IMR-90 (cell line): Measurements from ENCODE around the gene KRT6A. TPM values are rescaled to one million over a fixed set of nuclear protein-coding genes. Genes with fewer than 3 reads are reported as not detected.

Source experiments
- ATAC-seq: fragments of 200-7000 bp; cut with Tn5 transposase; 2 replicates; pipeline ENCODE4 v1.9.1; 2020; ENCODE audit warnings: low read depth, mild to moderate bottlenecking, moderate library complexity
- BruUV-seq: library from RNA; stranded (reverse); fragments of 400-500 nt; replicated peaks from 2 replicates; lab custom pipeline; 2021; lab: Mats Ljungman, UMichigan
- CTCF ChIA-PET: fragments of 300-600 bp; formaldehyde crosslinking; extraction: SDS; loops from one replicate; lab custom pipeline; 2021; ENCODE audit warnings: antibody characterized with exemption; lab: Yijun Ruan, JAX
- POLR2A ChIA-PET: fragments of 300-600 bp; sonication (Branson Sonifier 250); formaldehyde crosslinking; loops from one replicate; lab custom pipeline; 2022; ENCODE audit warnings: antibody characterized with exemption; ENCODE audit not compliant: unreplicated experiment; lab: Charles Lee
- DNase-seq: peaks from one replicate; pipeline ENCODE4 v3.0.0; 2013
- H2AFZ ChIP-seq: replicated peaks from 2 replicates; pipeline ENCODE3; 2013; ENCODE audit warnings: low read length, mild to moderate bottlenecking; ENCODE audit not compliant: poor library complexity
- H2AK5ac ChIP-seq: 2 replicates; pipeline ENCODE4 v1.6.1; 2013; ENCODE audit warnings: low read depth, low read length, inconsistent platforms
- H2AK9ac ChIP-seq: replicated peaks from 2 replicates; pipeline ENCODE3; 2013; ENCODE audit warnings: mild to moderate bottlenecking, low read depth, low read length, moderate library complexity; ENCODE audit not compliant: poor library complexity
- H2BK120ac ChIP-seq: 2 replicates; pipeline ENCODE4 v1.6.1; 2013; ENCODE audit warnings: low read depth, low read length, inconsistent platforms
- H2BK15ac ChIP-seq: 3 replicates; pipeline ENCODE4 v1.6.1; 2013; ENCODE audit warnings: low read depth, low read length, inconsistent platforms
- H2BK20ac ChIP-seq: 2 replicates; pipeline ENCODE4 v1.6.1; 2013; ENCODE audit warnings: low read depth, mild to moderate bottlenecking, inconsistent platforms, low read length, moderate library complexity
- H2BK5ac ChIP-seq: 2 replicates; pipeline ENCODE4 v1.6.1; 2013; ENCODE audit warnings: mild to moderate bottlenecking, low read depth, low read length, inconsistent platforms; ENCODE audit not compliant: poor library complexity, severe bottlenecking
- H3K14ac ChIP-seq: replicated peaks from 2 replicates; pipeline ENCODE4 v1.6.1; 2013; ENCODE audit warnings: low read depth, low read length, inconsistent platforms
- H3K18ac ChIP-seq: 2 replicates; pipeline ENCODE4 v1.6.1; 2013; ENCODE audit warnings: low read depth, low read length, control low read depth
- H3K23ac ChIP-seq: 2 replicates; pipeline ENCODE4 v1.6.1; 2013; ENCODE audit warnings: low read depth, low read length, inconsistent platforms
- H3K27ac ChIP-seq: 2 replicates; pipeline ENCODE4 v1.5.1; 2013; ENCODE audit warnings: mild to moderate bottlenecking, control low read depth, low read length; ENCODE audit not compliant: insufficient read depth
- H3K27me3 ChIP-seq: 2 replicates; pipeline ENCODE4 v1.6.1; 2013; ENCODE audit warnings: low read length; ENCODE audit not compliant: control insufficient read depth, insufficient read depth
- H3K36me3 ChIP-seq: 2 replicates; pipeline ENCODE4 v1.6.1; 2013; ENCODE audit warnings: low read length, mixed read lengths; ENCODE audit not compliant: control insufficient read depth, insufficient read depth
- H3K4ac ChIP-seq: 2 replicates; pipeline ENCODE4 v1.6.1; 2013; ENCODE audit warnings: low read depth, low read length, inconsistent platforms
- H3K4me1 ChIP-seq: 2 replicates; pipeline ENCODE4 v1.6.1; 2013; ENCODE audit warnings: low read length, mixed read lengths; ENCODE audit not compliant: control insufficient read depth, insufficient read depth
- H3K4me2 ChIP-seq: 2 replicates; pipeline ENCODE4 v1.6.1; 2013; ENCODE audit warnings: low read depth, mild to moderate bottlenecking, control low read depth, low read length, moderate library complexity
- H3K4me3 ChIP-seq: 2 replicates; pipeline ENCODE4 v1.5.1; 2013; ENCODE audit warnings: low read depth, mild to moderate bottlenecking, control low read depth, low read length, moderate library complexity; ENCODE audit not compliant: insufficient read depth
- H3K56ac ChIP-seq: 2 replicates; pipeline ENCODE4 v1.6.1; 2013; ENCODE audit warnings: low read length, inconsistent platforms; ENCODE audit not compliant: insufficient read depth; ENCODE audit errors: extremely low read depth
- H3K79me1 ChIP-seq, 2 experiments: 2 replicates each; pipeline ENCODE4 v1.6.1; 2013; ENCODE audit warnings: low read length in 2 of 2, inconsistent platforms in 1 of 2, low read depth in 1 of 2
- H3K9ac ChIP-seq: 2 replicates; pipeline ENCODE4 v1.6.1; 2013; ENCODE audit warnings: low read depth, low read length, control low read depth
- H3K9me1 ChIP-seq: 2 replicates; pipeline ENCODE4 v1.6.1; 2013; ENCODE audit warnings: low read length, inconsistent platforms; ENCODE audit not compliant: insufficient read depth
- H3K9me3 ChIP-seq: 2 replicates; pipeline ENCODE4 v1.6.1; 2013; ENCODE audit warnings: low read length; ENCODE audit not compliant: control insufficient read depth, insufficient read depth
- H4K20me1 ChIP-seq: 2 replicates; pipeline ENCODE4 v1.6.1; 2013; ENCODE audit warnings: low read length, inconsistent platforms; ENCODE audit not compliant: insufficient read depth
- H4K5ac ChIP-seq: 2 replicates; pipeline ENCODE4 v1.6.1; 2013; ENCODE audit warnings: mild to moderate bottlenecking, low read depth, low read length, control low read depth
- H4K8ac ChIP-seq, 2 experiments: 2 replicates each; pipeline ENCODE4 v1.6.1; 2013; ENCODE audit warnings: low read depth in 2 of 2, low read length in 2 of 2, control low read depth in 1 of 2, inconsistent platforms in 1 of 2
- H4K91ac ChIP-seq: 2 replicates; pipeline ENCODE4 v1.6.1; 2013; ENCODE audit warnings: low read depth, low read length, inconsistent platforms; ENCODE audit not compliant: insufficient read depth
- CEBPB ChIP-seq: IDR thresholded peaks from 2 replicates; pipeline ENCODE4 v1.6.1; 2012; ENCODE audit warnings: low read depth, low read length, improper control_type of control experiment
- CHD1 ChIP-seq: IDR thresholded peaks from 2 replicates; pipeline ENCODE4 v1.6.1; 2012; ENCODE audit warnings: low read depth, low read length, improper control_type of control experiment
- FOS ChIP-seq: fragments of 150-350 bp; IDR thresholded peaks from 2 replicates; pipeline ENCODE4 v1.6.1; 2016; ENCODE audit warnings: low read depth, low read length
- MXI1 ChIP-seq: IDR thresholded peaks from 2 replicates; pipeline ENCODE4 v1.6.1; 2012; ENCODE audit warnings: low read depth, mild to moderate bottlenecking, low read length, moderate library complexity, borderline replicate concordance
- NFE2L2 ChIP-seq: fragments of 150-350 bp; IDR thresholded peaks from 2 replicates; pipeline ENCODE4 v1.6.1; 2016; ENCODE audit warnings: low read depth, mild to moderate bottlenecking, low read length
- RAD21 ChIP-seq: IDR thresholded peaks from 2 replicates; pipeline ENCODE4 v1.6.1; 2012; ENCODE audit warnings: low read length, improper control_type of control experiment
- RCOR1 ChIP-seq: IDR thresholded peaks from 2 replicates; pipeline ENCODE4 v1.6.1; 2012; ENCODE audit warnings: mild to moderate bottlenecking, low read length, improper control_type of control experiment; ENCODE audit not compliant: insufficient replicate concordance
- USF2 ChIP-seq: fragments of 150-350 bp; IDR thresholded peaks from 2 replicates; pipeline ENCODE4 v1.6.1; 2017; ENCODE audit warnings: mild to moderate bottlenecking, antibody characterized with exemption, low read length, low read depth
- WGBS, 2 experiments: methylation state at CpG; one replicate each; pipeline versions ENCODE4 v1.1.5 to v1.1.7; 2013; ENCODE audit warnings: missing lambda C conversion rate in 2 of 2; ENCODE audit not compliant: insufficient read length in 1 of 2; ENCODE audit errors: extremely low coverage in 2 of 2; 5-methylcytosine and 5-hydroxymethylcytosine counted together
- dilution Hi-C: fragments of 300-500 bp; cut with HindIII; formaldehyde crosslinking; loops from one replicate; pipeline ENCODE4 v1.14.3; 2018; ENCODE audit warnings: low sequenced_read_pairs; ENCODE audit not compliant: unreplicated experiment
- in situ Hi-C: fragments of 300-500 bp; cut with MboI; formaldehyde crosslinking; loops from 3 replicates; pipeline ENCODE4 v1.14.3; 2019; ENCODE audit warnings: low sequenced_read_pairs, inconsistent platforms, mixed read lengths
- intact Hi-C: fragments of 100-400 bp; cut with micrococcal nuclease; formaldehyde crosslinking; loops from 2 replicates; pipeline ENCODE4 v1.10.0; 2022
- polyA plus RNA-seq, 3 experiments: library from polyadenylated mRNA; depleted of rRNA; stranded (reverse); fragments of >200 nt; gene quantifications; 2 replicates each; pipeline ENCODE4 v1.2.3, GENCODE V29; 2012; ENCODE audit warnings: low replicate concordance in 1 of 3
- total RNA-seq: library from RNA; depleted of rRNA; stranded (reverse); fragments of >200 nt; gene quantifications from 2 replicates; pipeline ENCODE4 v1.2.3, GENCODE V29; 2012
- TF ChIP-seq, protein P1 (sequence below): fragments of 150-350 bp; IDR thresholded peaks from 2 replicates; pipeline ENCODE4 v1.6.1; 2016; ENCODE audit warnings: low read depth, mild to moderate bottlenecking, low read length, moderate library complexity, borderline replicate concordance

The KRT6A gene
- total and polyA plus RNA-seq, 2 of the 4 experiments (the other 2 are of a cell fraction): not detected

GRCh38 chr12:52445876-52446275 is 47.2 kb downstream of the KRT6A start:
- no peak overlapping the region for H2BK20ac ChIP-seq
- DNase-seq (no peak), ATAC-seq (no peak)
- no peaks in the 10 kb centered on the region for H4K20me1 ChIP-seq
- no peak overlapping the region for H2AK9ac ChIP-seq
- H3K9me1 ChIP-seq: no peaks in the 10 kb centered on the region
- in situ Hi-C loops: no loop called here
- no peaks in the 10 kb centered on the region for H3K79me1 ChIP-seq
- H4K91ac ChIP-seq: no peak overlapping the region
- no peak overlapping the region for H3K9ac ChIP-seq
- H2AFZ ChIP-seq: no peak overlapping the region
- ChIA-PET CTCF (no interaction called here), POLR2A (no interaction called here)
- H3K23ac ChIP-seq: no peak overlapping the region
- no peak overlapping the region for H3K4me2 ChIP-seq
- no peak overlapping the region for H2BK15ac ChIP-seq
- dilution Hi-C loops: no loop called here
- H2AK5ac ChIP-seq: no peak overlapping the region
- no peak overlapping the region for H3K56ac ChIP-seq
- no peaks in the 10 kb centered on the region for H3K36me3 ChIP-seq
- no peaks in the 10 kb centered on the region for H3K9me3 ChIP-seq
- H3K4ac ChIP-seq: no peak overlapping the region
- WGBS, 2 experiments: 67% methylated on average over 1 of the region's 3 CpGs; no CpG with 5 or more reads in 1 of the 2 experiments
- H3K27me3 ChIP-seq: peaks cover 10% of the 10 kb centered on the region
- H2BK5ac ChIP-seq: no peak overlapping the region
- intact Hi-C loops: no loop called here
- H4K8ac ChIP-seq: no peak overlapping the region
- H3K4me1 ChIP-seq: no peaks in the 10 kb centered on the region; the same call in 1 of the 2 replicates
- H3K14ac ChIP-seq: no peak overlapping the region
- no peak overlapping the region for H4K5ac ChIP-seq
- H2BK120ac ChIP-seq: no peak overlapping the region
- no peak overlapping the region for H3K4me3 ChIP-seq
- no peak for TF ChIP-seq MXI1
- no peak for TF ChIP-seq FOS
- TF ChIP-seq RCOR1: no peak
- no peak for TF ChIP-seq USF2
- no peak for TF ChIP-seq RAD21
- TF ChIP-seq CHD1: no peak
- TF ChIP-seq CEBPB: no peak
- TF ChIP-seq NFE2L2: no peak
- TF ChIP-seq, protein P1, sequence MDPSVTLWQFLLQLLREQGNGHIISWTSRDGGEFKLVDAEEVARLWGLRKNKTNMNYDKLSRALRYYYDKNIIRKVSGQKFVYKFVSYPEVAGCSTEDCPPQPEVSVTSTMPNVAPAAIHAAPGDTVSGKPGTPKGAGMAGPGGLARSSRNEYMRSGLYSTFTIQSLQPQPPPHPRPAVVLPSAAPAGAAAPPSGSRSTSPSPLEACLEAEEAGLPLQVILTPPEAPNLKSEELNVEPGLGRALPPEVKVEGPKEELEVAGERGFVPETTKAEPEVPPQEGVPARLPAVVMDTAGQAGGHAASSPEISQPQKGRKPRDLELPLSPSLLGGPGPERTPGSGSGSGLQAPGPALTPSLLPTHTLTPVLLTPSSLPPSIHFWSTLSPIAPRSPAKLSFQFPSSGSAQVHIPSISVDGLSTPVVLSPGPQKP: no peak
- no peak overlapping the region for H3K27ac ChIP-seq
- H3K18ac ChIP-seq: no peak overlapping the region
- BruUV-seq: no TSS peak
